CD4-positive, alpha-beta memory T cell (primary cell): ENCODE data around the gene BEST3. TPM values are rescaled to one million over a fixed set of nuclear protein-coding genes. Genes with fewer than 3 reads are reported as not detected.

Experiments
- CTCF ChIA-PET: fragments of 350-600 bp; sonication (Branson Sonifier 250); formaldehyde crosslinking; loops from one replicate; lab custom pipeline; 2021; ENCODE audit warnings: inconsistent platforms; ENCODE audit not compliant: partially characterized antibody; lab: Charles Lee
- POLR2A ChIA-PET: fragments of 350-600 bp; sonication (Branson Sonifier 250); formaldehyde crosslinking; loops from one replicate; lab custom pipeline; 2021; ENCODE audit not compliant: partially characterized antibody; lab: Charles Lee
- DNase-seq, 5 donors: peaks; one replicate each; pipeline versions ENCODE4 v3.0.0 to v3.0.0-alpha.2; 2020 to 2022; ENCODE audit warnings: mixed read lengths in 1 of 5
- H3K27ac ChIP-seq: one replicate; pipeline ENCODE4 v1.7.0; 2013; ENCODE audit warnings: low read depth, low read length
- H3K27me3 ChIP-seq: 2 replicates; pipeline ENCODE4 v1.7.0; 2013; ENCODE audit warnings: mild to moderate bottlenecking, low read length, moderate library complexity; ENCODE audit not compliant: insufficient read depth
- H3K36me3 ChIP-seq: 2 replicates; pipeline ENCODE4 v1.7.0; 2013; ENCODE audit warnings: mild to moderate bottlenecking, low read length, moderate library complexity; ENCODE audit not compliant: insufficient read depth
- H3K4me1 ChIP-seq: 2 replicates; pipeline ENCODE4 v1.7.0; 2013; ENCODE audit warnings: mild to moderate bottlenecking, low read length, moderate library complexity; ENCODE audit not compliant: insufficient read depth
- H3K4me3 ChIP-seq, 2 donors: one replicate each; pipeline ENCODE4 v1.7.0; 2013; ENCODE audit warnings: low read length in 2 of 2, mild to moderate bottlenecking in 1 of 2
- H3K9me3 ChIP-seq, 2 donors: one replicate each; pipeline ENCODE4 v1.7.0; 2013; ENCODE audit warnings: low read length in 2 of 2, control low read depth in 1 of 2; ENCODE audit not compliant: control insufficient read depth in 1 of 2
- H3K27ac Mint-ChIP-seq, 7 donors: one replicate each; pipeline ENCODE4 v1.8.0; 2020 to 2021; ENCODE audit warnings: mixed read lengths in 7 of 7, mild to moderate bottlenecking in 6 of 7, inconsistent platforms in 3 of 7, moderate library complexity in 3 of 7
- H3K27me3 Mint-ChIP-seq, 2 donors: one replicate each; pipeline ENCODE4 v1.8.0; 2020 to 2021; ENCODE audit warnings: mixed read lengths in 2 of 2
- H3K36me3 Mint-ChIP-seq, 2 donors: one replicate each; pipeline ENCODE4 v1.8.0; 2020 to 2021; ENCODE audit warnings: mixed read lengths in 2 of 2, inconsistent platforms in 1 of 2, mild to moderate bottlenecking in 1 of 2
- H3K4me1 Mint-ChIP-seq, 4 donors: one replicate each; pipeline ENCODE4 v1.8.0; 2020 to 2021; ENCODE audit warnings: mixed read lengths in 4 of 4, mild to moderate bottlenecking in 1 of 4
- H3K4me3 Mint-ChIP-seq, 8 donors: one replicate each; pipeline ENCODE4 v1.8.0; 2020 to 2021; ENCODE audit warnings: mixed read lengths in 8 of 8, mild to moderate bottlenecking in 7 of 8, moderate library complexity in 6 of 8, inconsistent platforms in 3 of 8
- H3K9me3 Mint-ChIP-seq, 8 donors: one replicate each; pipeline ENCODE4 v1.8.0; 2020 to 2021; ENCODE audit warnings: mixed read lengths in 8 of 8, mild to moderate bottlenecking in 5 of 8, inconsistent platforms in 3 of 8, moderate library complexity in 1 of 8
- intact Hi-C: fragments of 100-400 bp; cut with micrococcal nuclease; formaldehyde crosslinking; loops from one replicate; pipeline ENCODE4 v1.15.1; 2023
- polyA plus RNA-seq, 2 donors: library from polyadenylated mRNA; unstranded; fragments of 300-500 nt; fragmentation: Illumina TruSeq; gene quantifications; one replicate each; pipeline ENCODE4 v1.2.3, GENCODE V29; 2021
- total RNA-seq, 2 experiments: library from RNA; stranded (reverse); gene quantifications; one replicate each; pipeline ENCODE4 v1.2.3, GENCODE V29; 2021

BEST3 gene
- total and polyA plus RNA-seq, 4 experiments from 2014 or later: not detected

- Histone ChIP-seq H3K36me3 (no peaks in the 10 kb centered on the region), H3K27ac (no peak overlapping the region), H3K4me1 (no peaks in the 10 kb centered on the region), H3K4me3 (no peak overlapping the region), H3K9me3 (no peaks in the 10 kb centered on the region), H3K27me3 (no peaks in the 10 kb centered on the region)
- Mint-ChIP-seq H3K4me3 (no peak overlapping the region), H3K36me3 (no peaks in the 10 kb centered on the region), H3K27ac (peak overlapping the region in 1 of 7 donors; percentile 25), H3K9me3 (peaks cover 0 to 2% (median 0%) of the 10 kb centered on the region in 8 donors), H3K27me3 (no peaks in the 10 kb centered on the region), H3K4me1 (peaks cover 0 to 4% (median 0%) of the 10 kb centered on the region in 4 donors)
- CTCF ChIA-PET: no interaction called here
- DNase-seq: no peak
- intact Hi-C loops: no loop called here
- POLR2A ChIA-PET: no interaction called here
These were observed 66.0 kb downstream of the BEST3 start for GRCh38 chr12:69633061-69633460.

GRCh38 chr12:69630191-69630590 lies 68.9 kb downstream of the BEST3 start:
- Histone ChIP-seq H3K27me3 (no peaks in the 10 kb centered on the region), H3K9me3 (no peaks in the 10 kb centered on the region), H3K36me3 (no peaks in the 10 kb centered on the region), H3K27ac (no peak overlapping the region), H3K4me1 (no peaks in the 10 kb centered on the region), H3K4me3 (no peak overlapping the region)
- H3K9me3 Mint-ChIP-seq: peaks cover 0 to 2% (median 0%) of the 10 kb centered on the region in 8 donors
- no peak for DNase-seq
- intact Hi-C loops: no loop called here
- H3K36me3 Mint-ChIP-seq: no peaks in the 10 kb centered on the region
- ChIA-PET CTCF (no interaction called here), POLR2A (no interaction called here)
- H3K4me3 Mint-ChIP-seq: no peak overlapping the region
- peaks cover 0 to 4% (median 0%) of the 10 kb centered on the region in 4 donors for H3K4me1 Mint-ChIP-seq
- H3K27me3 Mint-ChIP-seq: peaks cover 0 to 2% of the 10 kb centered on the region in 2 donors
- no peak overlapping the region for H3K27ac Mint-ChIP-seq

GRCh38 chr12:69627501-69627900 lies 71.6 kb downstream of the BEST3 start:
- no peaks in the 10 kb centered on the region for H3K9me3 ChIP-seq
- intact Hi-C loops: no loop called here
- H3K36me3 ChIP-seq: no peaks in the 10 kb centered on the region
- Mint-ChIP-seq H3K4me3 (no peak overlapping the region), H3K27ac (no peak overlapping the region), H3K27me3 (peaks cover 3 to 4% of the 10 kb centered on the region in 2 donors), H3K4me1 (peaks cover 0 to 4% (median 0%) of the 10 kb centered on the region in 4 donors), H3K36me3 (no peaks in the 10 kb centered on the region), H3K9me3 (peaks cover 0 to 2% (median 0%) of the 10 kb centered on the region in 8 donors)
- no peak for DNase-seq
- no peaks in the 10 kb centered on the region for H3K4me1 ChIP-seq
- no peak overlapping the region for H3K4me3 ChIP-seq
- no peak overlapping the region for H3K27ac ChIP-seq
- ChIA-PET CTCF (interaction anchor here (0.8 kb wide), 1 partner anchor 14 kb away, joined by 3 read pairs; no protein-coding TSS in a partner anchor), POLR2A (no interaction called here)
- no peaks in the 10 kb centered on the region for H3K27me3 ChIP-seq

- Histone ChIP-seq H3K27ac (no peak overlapping the region), H3K9me3 (no peaks in the 10 kb centered on the region), H3K36me3 (no peaks in the 10 kb centered on the region), H3K27me3 (no peaks in the 10 kb centered on the region), H3K4me3 (no peak overlapping the region), H3K4me1 (no peaks in the 10 kb centered on the region)
- Mint-ChIP-seq H3K4me1 (no peaks in the 10 kb centered on the region), H3K4me3 (no peak overlapping the region), H3K36me3 (no peaks in the 10 kb centered on the region), H3K27me3 (peaks cover 4 to 7% of the 10 kb centered on the region in 2 donors), H3K9me3 (no peaks in the 10 kb centered on the region), H3K27ac (no peak overlapping the region)
- ChIA-PET CTCF (no interaction called here), POLR2A (no interaction called here)
- no peak for DNase-seq
- intact Hi-C loops: no loop called here
These were observed 75.1 kb downstream of the BEST3 start for GRCh38 chr12:69623970-69624369.

GRCh38 chr12:69621551-69621950 lies 77.6 kb downstream of the BEST3 start:
- no peak overlapping the region for H3K27ac Mint-ChIP-seq
- Histone ChIP-seq H3K27ac (no peak overlapping the region), H3K9me3 (no peaks in the 10 kb centered on the region), H3K4me1 (no peaks in the 10 kb centered on the region), H3K27me3 (peaks cover 4% of the 10 kb centered on the region), H3K4me3 (no peak overlapping the region), H3K36me3 (no peaks in the 10 kb centered on the region)
- ChIA-PET POLR2A (no interaction called here), CTCF (interaction anchor here (1.2 kb wide), 1 partner anchor 18 kb away, joined by 6 read pairs; no protein-coding TSS in a partner anchor)
- DNase-seq: no peak
- intact Hi-C loops: no loop called here
- H3K4me3 Mint-ChIP-seq: no peak overlapping the region
- H3K27me3 Mint-ChIP-seq: peaks cover 5 to 13% of the 10 kb centered on the region in 2 donors
- no peaks in the 10 kb centered on the region for H3K4me1 Mint-ChIP-seq
- no peaks in the 10 kb centered on the region for H3K36me3 Mint-ChIP-seq
- no peaks in the 10 kb centered on the region for H3K9me3 Mint-ChIP-seq

GRCh38 chr12:69620921-69621320 lies 78.2 kb downstream of the BEST3 start:
- Histone ChIP-seq H3K36me3 (no peaks in the 10 kb centered on the region), H3K9me3 (no peaks in the 10 kb centered on the region), H3K4me1 (no peaks in the 10 kb centered on the region), H3K27ac (no peak overlapping the region), H3K27me3 (peaks cover 4% of the 10 kb centered on the region), H3K4me3 (no peak overlapping the region)
- Mint-ChIP-seq H3K27ac (no peak overlapping the region), H3K36me3 (no peaks in the 10 kb centered on the region), H3K27me3 (peaks cover 6 to 13% of the 10 kb centered on the region in 2 donors), H3K4me1 (no peaks in the 10 kb centered on the region), H3K4me3 (no peak overlapping the region), H3K9me3 (no peaks in the 10 kb centered on the region)
- no peak for DNase-seq
- ChIA-PET CTCF (interaction anchor here (0.7 kb wide), 1 partner anchor 29 kb away, joined by 3 read pairs; no protein-coding TSS in a partner anchor), POLR2A (no interaction called here)
- intact Hi-C loops: no loop called here

GRCh38 chr12:69620077-69620476 lies 79.0 kb downstream of the BEST3 start:
- H3K4me1 ChIP-seq: no peaks in the 10 kb centered on the region
- H3K27ac ChIP-seq: no peak overlapping the region
- no peak overlapping the region for H3K4me3 ChIP-seq
- no peak for DNase-seq
- Mint-ChIP-seq H3K27me3 (peaks cover 6 to 17% of the 10 kb centered on the region in 2 donors), H3K4me3 (no peak overlapping the region), H3K4me1 (no peaks in the 10 kb centered on the region), H3K9me3 (no peaks in the 10 kb centered on the region), H3K36me3 (no peaks in the 10 kb centered on the region), H3K27ac (no peak overlapping the region)
- H3K36me3 ChIP-seq: no peaks in the 10 kb centered on the region
- H3K9me3 ChIP-seq: no peaks in the 10 kb centered on the region
- peaks cover 4% of the 10 kb centered on the region for H3K27me3 ChIP-seq
- ChIA-PET POLR2A (no interaction called here), CTCF (interaction anchor here (0.7 kb wide), 1 partner anchor 28 kb away, joined by 3 read pairs; no protein-coding TSS in a partner anchor)
- intact Hi-C loops: no loop called here
